Measurements from ENCODE around the gene EPX.
A peak's percentile ranks its signal among the peaks of the same experiment; 100 is the strongest.

EPX gene

GRCh38 chr17:58170622-58171021 is 21.9 kb upstream of the EPX start:
- TF ChIP-seq JUND (IDR thresholded peaks at IDR 0.05; ENCODE audit: low read depth): no peak
- DNase-seq (ENCODE audit: low read depth in 1 of 2, low spot score in 1 of 2): no peak
- in situ Hi-C loops (cut with HindIII; ENCODE audit: low pct_unique_long_range_greater_than_20kb, low sequenced_read_pairs): no loop called here

GRCh38 chr17:58172369-58173071 is 20.0 kb upstream of the EPX start:
- TF ChIP-seq JUND (IDR thresholded peaks at IDR 0.05; ENCODE audit: low read depth): no peak
- in situ Hi-C loops (cut with HindIII; ENCODE audit: low pct_unique_long_range_greater_than_20kb, low sequenced_read_pairs): no loop called here

GRCh38 chr17:58174871-58175270 is 17.7 kb upstream of the EPX start:
- in situ Hi-C loops (cut with HindIII; ENCODE audit: low pct_unique_long_range_greater_than_20kb, low sequenced_read_pairs): no loop called here
- no peak for DNase-seq (ENCODE audit: low read depth in 1 of 2, low spot score in 1 of 2)
- TF ChIP-seq JUND (IDR thresholded peaks at IDR 0.05; ENCODE audit: low read depth): no peak

More at GRCh38 chr17:58172369-58173071, 20.0 kb upstream of the EPX start:
- peak; percentile 49 to 75 for DNase-seq (ENCODE audit: low read depth in 1 of 2, low spot score in 1 of 2)

- no peak for TF ChIP-seq JUND (IDR thresholded peaks at IDR 0.05; ENCODE audit: low read depth)
- peak in 1 of 2 experiments; percentile 33 for DNase-seq (ENCODE audit: low read depth in 1 of 2, low spot score in 1 of 2)
- in situ Hi-C loops (cut with HindIII; ENCODE audit: low pct_unique_long_range_greater_than_20kb, low sequenced_read_pairs): no loop called here
These were observed 16.3 kb upstream of the EPX start for GRCh38 chr17:58176200-58176599.

- DNase-seq (ENCODE audit: low read depth in 1 of 2, low spot score in 1 of 2): no peak
- TF ChIP-seq JUND (IDR thresholded peaks at IDR 0.05; ENCODE audit: low read depth): no peak
- in situ Hi-C loops (cut with HindIII; ENCODE audit: low pct_unique_long_range_greater_than_20kb, low sequenced_read_pairs): no loop called here
These were observed 10.7 kb upstream of the EPX start for GRCh38 chr17:58181796-58182195.

GRCh38 chr17:58183514-58183913 is 9.0 kb upstream of the EPX start:
- TF ChIP-seq JUND (IDR thresholded peaks at IDR 0.05; ENCODE audit: low read depth): no peak
- in situ Hi-C loops (cut with HindIII; ENCODE audit: low pct_unique_long_range_greater_than_20kb, low sequenced_read_pairs): no loop called here
- DNase-seq (ENCODE audit: low read depth in 1 of 2, low spot score in 1 of 2): no peak

- no peak for TF ChIP-seq JUND (IDR thresholded peaks at IDR 0.05; ENCODE audit: low read depth)
- in situ Hi-C loops (cut with HindIII; ENCODE audit: low pct_unique_long_range_greater_than_20kb, low sequenced_read_pairs): no loop called here
- DNase-seq (ENCODE audit: low read depth in 1 of 2, low spot score in 1 of 2): peak in 1 of 2 experiments; percentile 8
These were observed 8.1 kb upstream of the EPX start for GRCh38 chr17:58184308-58184985.

- DNase-seq (ENCODE audit: low read depth in 1 of 2, low spot score in 1 of 2): no peak
- TF ChIP-seq JUND (IDR thresholded peaks at IDR 0.05; ENCODE audit: low read depth): no peak
- in situ Hi-C loops (cut with HindIII; ENCODE audit: low pct_unique_long_range_greater_than_20kb, low sequenced_read_pairs): no loop called here
These were observed 7.4 kb upstream of the EPX start for GRCh38 chr17:58184986-58185761.

GRCh38 chr17:58186591-58186990 is 5.9 kb upstream of the EPX start:
- no peak for DNase-seq (ENCODE audit: low read depth in 1 of 2, low spot score in 1 of 2)
- no peak for TF ChIP-seq JUND (IDR thresholded peaks at IDR 0.05; ENCODE audit: low read depth)
- in situ Hi-C loops (cut with HindIII; ENCODE audit: low pct_unique_long_range_greater_than_20kb, low sequenced_read_pairs): no loop called here

GRCh38 chr17:58187063-58187462 is 5.5 kb upstream of the EPX start:
- in situ Hi-C loops (cut with HindIII; ENCODE audit: low pct_unique_long_range_greater_than_20kb, low sequenced_read_pairs): no loop called here

GRCh38 chr17:58187675-58188074 is 4.9 kb upstream of the EPX start:
- TF ChIP-seq JUND (IDR thresholded peaks at IDR 0.05; ENCODE audit: low read depth): no peak
- DNase-seq (ENCODE audit: low read depth in 1 of 2, low spot score in 1 of 2): peak in 1 of 2 experiments; percentile 16
- in situ Hi-C loops (cut with HindIII; ENCODE audit: low pct_unique_long_range_greater_than_20kb, low sequenced_read_pairs): no loop called here

More at GRCh38 chr17:58187063-58187462, 5.5 kb upstream of the EPX start:
- no peak for TF ChIP-seq JUND (IDR thresholded peaks at IDR 0.05; ENCODE audit: low read depth)
- DNase-seq (ENCODE audit: low read depth in 1 of 2, low spot score in 1 of 2): no peak

- in situ Hi-C loops (cut with HindIII; ENCODE audit: low pct_unique_long_range_greater_than_20kb, low sequenced_read_pairs): no loop called here
- peak in 1 of 2 experiments; percentile 11 for DNase-seq (ENCODE audit: low read depth in 1 of 2, low spot score in 1 of 2)
- TF ChIP-seq JUND (IDR thresholded peaks at IDR 0.05; ENCODE audit: low read depth): no peak
These were observed 2.9 kb upstream of the EPX start for GRCh38 chr17:58189436-58190146.

All from T47D (cell line).